Stimulated activated CD4-positive, alpha-beta T cell treated with anti-CD3 and anti-CD28 coated beads, Interleukin-2, amount 100 ng/mL, for 4 hours (primary cell): ENCODE data around the gene DNAJB1.

Experiments used
- DNase-seq: peaks from one replicate; pipeline ENCODE4 v3.0.0-alpha.2; 2020; ENCODE audit warnings: low read depth

Gene DNAJB1

GRCh38 chr19:14496029-14496833 lies 22.0 kb downstream of the DNAJB1 start, which contains the start of gene GIPC1:
Gene GIPC1 (minus strand): TSS chr19:14496127. CDS start chr19:14482976, 13,151 bp downstream.
- peak; percentile 71 for DNase-seq

GRCh38 chr19:14495672-14496028 lies 22.5 kb downstream of the DNAJB1 start:
- no peak for DNase-seq

- no peak for DNase-seq
Observed at GRCh38 chr19:14494910-14495671, 23.1 kb downstream of the DNAJB1 start.

- no peak for DNase-seq
Observed at GRCh38 chr19:14494411-14494810, 23.8 kb downstream of the DNAJB1 start.

- no peak for DNase-seq
Observed at GRCh38 chr19:14492756-14493337, 25.4 kb downstream of the DNAJB1 start.

- no peak for DNase-seq
Observed at GRCh38 chr19:14487370-14488125, 30.6 kb downstream of the DNAJB1 start.

GRCh38 chr19:14482172-14482941 lies 35.8 kb downstream of the DNAJB1 start:
- DNase-seq = no peak

GRCh38 chr19:14480700-14481079 lies 37.5 kb downstream of the DNAJB1 start:
- DNase-seq = no peak

GRCh38 chr19:14479975-14480699 lies 38.1 kb downstream of the DNAJB1 start:
- peak; percentile 49 for DNase-seq

GRCh38 chr19:14479309-14479974 lies 38.8 kb downstream of the DNAJB1 start:
- DNase-seq = no peak

GRCh38 chr19:14478113-14478545 lies 40.1 kb downstream of the DNAJB1 start:
- no peak for DNase-seq

GRCh38 chr19:14477418-14478112 lies 40.6 kb downstream of the DNAJB1 start:
- no peak for DNase-seq

- DNase-seq = no peak
Observed at GRCh38 chr19:14476673-14477401, 41.4 kb downstream of the DNAJB1 start.

- no peak for DNase-seq
Observed at GRCh38 chr19:14476327-14476672, 41.9 kb downstream of the DNAJB1 start.

- DNase-seq = no peak
Observed at GRCh38 chr19:14475251-14476073, 42.7 kb downstream of the DNAJB1 start, which contains the start of gene PTGER1. Gene PTGER1 (minus strand): TSS chr19:14475354. CDS start chr19:14474320, 1,034 bp downstream.

- no peak for DNase-seq
Observed at GRCh38 chr19:14474827-14475226, 43.4 kb downstream of the DNAJB1 start.

GRCh38 chr19:14473978-14474578 lies 44.1 kb downstream of the DNAJB1 start:
- no peak for DNase-seq
